OCI-LY3 (cell line): ENCODE measurements around the gene TNFRSF19.

Experiments used
- CTCF ChIP-seq: fragments of 200-600, 300-600 bp; sonication (generic); IDR thresholded peaks from 2 replicates; pipeline ENCODE4 v1.5.1; 2014; ENCODE audit warnings: antibody characterized with exemption, low read length, low read depth
- EZH2phosphoT487 ChIP-seq: fragments of 200-600 bp; shearing (Covaris generic); IDR thresholded peaks from 2 replicates; pipeline ENCODE4 v1.6.1; 2018; ENCODE audit warnings: antibody characterized with exemption, mixed run types, low read depth

DNA sequence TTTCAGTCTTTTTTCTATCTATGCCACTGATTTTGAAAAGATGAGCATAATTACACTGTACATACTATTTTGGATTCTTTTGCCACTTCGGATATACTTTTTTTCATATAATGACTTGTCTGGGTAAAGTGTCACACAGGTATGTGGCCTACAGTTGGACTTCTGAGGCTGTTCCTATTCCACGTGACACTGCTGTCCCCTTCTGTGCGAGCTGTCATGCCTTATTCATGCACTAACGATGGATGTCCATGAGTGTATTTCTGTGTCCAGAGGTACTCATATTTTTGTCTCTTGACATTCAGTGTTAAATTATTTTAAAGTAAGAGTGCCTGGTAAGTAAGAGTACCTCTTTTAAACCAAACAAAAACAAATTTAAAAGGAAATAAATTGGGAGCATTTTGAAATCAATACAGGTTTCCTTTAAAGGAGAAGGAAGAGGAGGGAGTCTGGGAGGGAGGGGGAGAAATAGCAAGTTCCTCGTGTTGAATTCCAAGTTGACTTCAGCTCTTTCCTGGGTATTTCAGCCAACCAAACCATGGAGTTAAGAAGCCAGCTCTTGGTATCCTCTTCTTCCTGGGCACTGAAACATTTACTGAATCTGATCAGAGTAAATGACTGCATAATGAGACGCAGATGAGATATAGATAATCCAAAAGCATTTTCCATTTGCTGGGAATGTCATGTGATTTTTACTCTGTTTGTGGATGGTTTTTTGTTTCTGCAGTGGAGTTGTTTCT, 61.3 kb downstream of the TNFRSF19 start:
- TF ChIP-seq CTCF (no peak), EZH2phosphoT487 (no peak)
